GM10266 (cell line): ENCODE measurements around the gene DLK2.
A peak's percentile ranks its signal among the peaks of the same experiment; 100 is the strongest.
"Not testable (repeated sequence)": the region's sequence is repeated elsewhere in the genome, so short reads cannot be mapped to it uniquely, and the experiment has no call there.

Experiments
- DNase-seq: peaks from one replicate; pipeline ENCODE4 v3.0.0; 2012; ENCODE audit errors: extremely low spot score
- CTCF ChIP-seq: IDR thresholded peaks from 2 replicates; pipeline ENCODE4 v1.5.1; 2012; ENCODE audit warnings: mild to moderate bottlenecking, low read depth; ENCODE audit not compliant: control insufficient read depth, insufficient read depth; ENCODE audit errors: missing control alignments

Gene DLK2

GRCh38 chr6:43455531-43456428, at the start of gene DLK2:
TSS of gene DLK2 (minus strand) at chr6:43455548. CDS start at chr6:43454825, 723 bp downstream.
- DNase-seq = peak; percentile 71

DNA sequence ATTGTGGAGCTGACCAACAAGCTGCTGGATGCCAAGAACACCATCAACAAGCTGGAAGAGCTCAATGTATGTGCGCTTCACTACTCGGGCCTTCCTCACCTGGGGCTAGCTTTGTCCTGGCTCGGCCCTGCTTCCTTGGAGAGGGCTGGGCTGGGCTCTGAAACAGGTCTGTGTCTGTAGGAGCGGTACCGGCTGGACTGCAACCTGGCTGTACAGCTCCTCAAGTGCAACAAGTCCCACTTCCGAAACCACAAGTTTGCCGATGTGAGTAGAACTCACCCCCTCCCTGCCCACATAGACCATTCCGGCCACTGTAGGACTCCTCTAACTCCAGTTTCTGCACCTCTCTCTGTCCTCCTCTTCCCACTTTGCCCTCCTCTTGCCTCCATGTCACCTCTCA, 48.1 kb upstream of the DLK2 start:
- DNase-seq = no peak
- no peak for TF ChIP-seq CTCF

More at GRCh38 chr6:43455531-43456428, at the start of gene DLK2:
- TF ChIP-seq CTCF = no peak

DNA sequence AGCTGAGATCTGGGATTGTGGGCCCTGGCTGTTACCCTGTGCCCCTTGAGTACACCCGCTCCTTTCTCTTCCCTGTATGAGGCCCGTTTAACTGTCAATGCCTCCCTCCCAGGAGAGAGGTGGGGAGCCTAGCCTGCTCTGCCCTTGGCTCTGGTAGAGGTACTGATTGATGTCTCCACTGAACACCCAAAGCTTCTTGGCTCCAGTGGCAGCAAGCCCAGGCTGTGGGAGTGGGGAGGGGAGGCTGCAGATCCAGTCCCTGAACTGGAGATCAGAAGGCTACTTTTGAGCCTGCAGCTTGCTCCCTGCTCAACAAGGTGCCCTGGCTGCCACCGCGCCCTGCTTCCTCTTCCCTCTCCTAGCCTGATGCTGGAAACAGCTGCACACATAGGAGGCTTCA, 47.3 kb upstream of the DLK2 start:
- DNase-seq = no peak
- TF ChIP-seq CTCF = no peak

DNA sequence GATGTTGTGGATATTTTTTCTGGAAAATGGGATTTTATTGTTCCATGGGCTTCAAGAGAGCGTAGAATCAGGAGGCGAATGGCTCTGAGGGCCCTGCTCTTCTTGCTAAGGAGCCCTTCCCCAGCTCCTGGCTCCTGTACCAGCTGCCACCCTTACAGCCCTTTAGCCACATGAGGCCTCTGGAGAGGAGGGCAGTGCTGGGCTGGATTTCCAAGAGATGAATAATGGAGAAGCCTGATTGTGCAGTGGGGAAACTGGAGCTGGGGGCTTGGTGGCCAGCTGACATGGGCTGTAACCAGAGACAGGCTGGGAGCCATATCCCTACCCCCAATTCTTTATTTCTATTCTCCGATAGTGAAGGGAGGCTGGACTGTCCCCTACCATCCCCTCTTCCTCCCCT, 45.6 kb upstream of the DLK2 start:
- no peak for DNase-seq
- no peak for TF ChIP-seq CTCF

DNA sequence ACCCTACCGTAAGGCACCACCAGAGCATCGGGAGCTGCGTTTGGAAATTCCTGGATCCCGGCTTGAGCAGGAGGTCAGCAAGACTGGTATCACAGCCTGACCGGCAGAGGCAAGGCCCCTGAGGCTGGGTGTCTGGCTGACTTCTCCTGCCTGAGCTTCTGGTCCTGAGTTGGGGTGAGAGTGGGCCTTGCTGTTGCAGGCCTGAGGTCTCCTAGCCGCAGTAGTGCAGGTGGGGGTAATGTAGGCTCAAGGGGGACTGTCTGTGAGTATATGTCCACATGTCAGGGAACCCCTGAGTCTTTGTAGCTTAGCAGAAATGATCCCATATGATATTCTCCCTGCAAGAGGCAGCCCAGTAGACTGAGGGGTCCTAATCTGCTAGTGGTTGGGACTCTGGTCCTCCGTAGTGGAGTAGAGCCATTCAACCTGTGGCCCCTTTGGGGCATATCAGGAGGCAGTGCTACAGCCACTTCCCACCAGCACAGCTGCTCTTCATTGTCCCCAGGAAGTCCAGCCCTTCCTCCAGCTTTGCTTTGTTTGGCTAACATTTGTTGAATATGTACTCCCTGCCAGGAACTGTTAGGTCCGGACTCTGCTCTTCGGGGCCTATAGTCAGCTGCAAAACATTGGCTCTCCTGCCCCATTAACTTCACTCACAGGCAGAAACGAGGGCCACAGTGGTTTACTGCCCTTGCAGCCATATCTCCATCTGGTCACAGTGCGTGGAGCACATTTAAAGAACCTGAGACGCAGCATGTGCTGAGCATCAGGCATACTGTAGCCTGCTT, 43.9 kb upstream of the DLK2 start:
- no peak for TF ChIP-seq CTCF
- no peak for DNase-seq

DNA sequence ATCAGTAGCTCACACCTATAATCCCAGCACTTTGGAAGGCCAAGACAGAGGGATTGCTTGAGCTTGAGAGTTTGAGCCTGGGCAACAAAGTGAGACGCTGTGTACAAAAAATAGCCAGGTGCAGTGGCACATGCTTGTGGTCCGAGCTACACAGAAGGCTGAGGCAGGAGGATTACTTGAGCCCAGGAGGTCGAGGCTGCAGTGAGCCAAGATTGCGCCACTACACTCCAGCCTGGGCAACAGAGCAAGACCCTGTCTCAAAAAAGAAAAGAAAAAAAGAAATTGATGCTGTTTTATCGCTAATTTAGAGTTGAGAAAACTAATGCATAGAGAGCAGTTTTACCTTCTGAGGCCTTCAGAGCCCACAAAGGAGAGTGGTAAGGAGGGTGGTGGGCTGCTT, 42.9 kb upstream of the DLK2 start:
- DNase-seq = not testable (repeated sequence)

- TF ChIP-seq CTCF = no peak
- DNase-seq = no peak
These were observed 42.3 kb upstream of the DLK2 start for GRCh38 chr6:43497689-43498088.

GRCh38 chr6:43497129-43497396, 41.7 kb upstream of the DLK2 start:
- TF ChIP-seq CTCF = no peak
- no peak for DNase-seq
